GM06990 (cell line): ENCODE measurements around the gene UBE2O.

Experiments used
- DNase-seq: peaks from one replicate; pipeline ENCODE4 v3.0.0-alpha.2; 2011; ENCODE audit not compliant: insufficient read length; ENCODE audit errors: extremely low read depth
- H3K27me3 ChIP-seq: replicated peaks from 2 replicates; pipeline ENCODE4 v1.6.0; 2011; ENCODE audit warnings: low read length; ENCODE audit not compliant: control insufficient read depth, insufficient read depth
- H3K36me3 ChIP-seq: 2 replicates; pipeline ENCODE4 v1.5.1; 2011; ENCODE audit warnings: low read length; ENCODE audit not compliant: control insufficient read depth, insufficient read depth
- H3K4me3 ChIP-seq: replicated peaks from 2 replicates; pipeline ENCODE4 v1.5.1; 2011; ENCODE audit warnings: low read depth, mild to moderate bottlenecking, control low read depth, low read length
- CTCF ChIP-seq: IDR thresholded peaks from 2 replicates; pipeline ENCODE4 v1.5.1; 2011; ENCODE audit warnings: low read length, control low read depth, mild to moderate bottlenecking, inconsistent platforms; ENCODE audit not compliant: insufficient read depth, poor library complexity, severe bottlenecking

The UBE2O gene

GRCh38 chr17:76384222-76384986 lies 68.5 kb downstream of the UBE2O start, which contains the start of gene SPHK1:
TSS of gene SPHK1 (plus strand) at chr17:76384609. CDS start at chr17:76385645, 1,036 bp downstream.
- Histone ChIP-seq H3K27me3 (no peaks in the 10 kb centered on the region; the same call in 1 of the 2 replicates), H3K4me3 (peak within 1 kb of the TSS; percentile 65), H3K36me3 (no peaks in the 10 kb centered on the region)
- no peak for TF ChIP-seq CTCF
- DNase-seq: peak; percentile 85

DNA sequence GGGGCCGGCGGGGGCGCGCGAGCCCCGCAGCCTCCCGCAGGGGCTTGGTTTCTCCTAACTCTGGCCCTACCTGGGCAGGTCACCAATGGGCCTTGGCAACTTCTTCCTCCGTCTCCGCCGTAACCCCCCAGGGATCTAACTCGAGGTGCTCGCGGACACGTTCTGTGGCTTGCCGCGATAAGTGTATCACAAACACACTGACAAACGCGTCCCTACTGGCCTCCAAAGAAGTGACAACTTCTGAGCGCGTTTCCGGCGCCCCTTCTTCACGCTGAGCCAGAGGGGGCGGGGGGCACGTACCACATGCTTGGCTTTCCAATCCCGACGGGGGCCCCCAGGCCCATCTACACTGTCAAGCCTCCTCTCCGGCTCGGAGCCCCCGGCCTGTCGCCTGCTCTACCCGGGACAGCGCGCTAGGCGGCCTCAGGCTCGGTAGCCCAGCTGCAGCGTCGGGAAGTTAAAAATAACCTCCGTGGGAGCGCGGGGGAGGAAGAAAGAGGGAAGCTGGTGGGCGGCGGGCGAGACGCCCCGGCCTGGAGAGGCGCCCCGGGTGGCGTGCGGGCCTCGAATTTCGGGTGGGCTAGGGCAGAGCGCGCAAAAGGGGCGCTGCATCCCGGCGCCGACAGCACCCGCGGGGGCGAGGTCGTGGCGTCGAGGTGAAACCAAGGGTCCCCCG lies 69.3 kb downstream of the UBE2O start:
- Histone ChIP-seq H3K27me3 (no peaks in the 10 kb centered on the region; the same call in 1 of the 2 replicates), H3K4me3 (peak overlapping the region; percentile 65), H3K36me3 (no peaks in the 10 kb centered on the region)
- DNase-seq: peak; percentile 71
- TF ChIP-seq CTCF: peak; percentile 27

DNA sequence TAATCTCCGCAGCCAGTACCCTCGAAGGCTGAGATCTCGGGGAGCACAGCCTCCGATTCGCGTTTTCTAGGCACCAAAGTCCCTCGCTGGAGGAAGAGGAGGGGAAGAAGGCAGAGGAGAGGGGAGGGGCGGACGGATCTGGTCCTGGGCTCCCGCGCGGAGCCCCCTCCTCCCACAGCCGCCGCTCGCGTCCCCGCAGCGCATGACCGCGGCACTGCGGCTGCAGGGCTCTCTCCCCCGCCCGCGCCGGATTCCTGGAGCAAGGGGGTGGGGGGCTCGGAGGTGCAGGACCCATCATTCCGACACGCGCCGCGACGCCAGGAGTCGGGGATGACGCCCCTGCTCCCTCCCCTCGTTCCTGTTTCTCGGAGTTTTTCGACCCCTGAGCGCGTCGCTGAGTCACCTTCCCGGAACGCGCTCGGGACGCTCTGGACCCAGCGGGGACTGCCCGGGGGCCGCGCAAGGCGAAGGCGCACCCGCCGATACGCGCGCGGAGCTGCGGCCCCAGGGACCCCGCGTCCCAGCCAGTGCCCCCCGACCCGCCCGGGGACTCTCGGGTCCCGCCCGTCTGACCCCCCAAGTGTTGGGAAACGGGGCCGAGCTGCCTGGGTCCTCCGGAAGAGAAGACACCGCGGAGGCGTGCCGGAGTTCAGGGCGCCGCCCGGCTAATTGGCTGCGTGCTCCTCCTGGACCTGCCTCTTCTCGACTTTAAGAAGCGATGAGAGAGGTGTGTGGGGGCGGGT lies 70.0 kb downstream of the UBE2O start:
- Histone ChIP-seq H3K36me3 (no peaks in the 10 kb centered on the region), H3K27me3 (no peaks in the 10 kb centered on the region; the same call in 1 of the 2 replicates), H3K4me3 (peak overlapping the region; percentile 65)
- TF ChIP-seq CTCF: no peak
- peak; percentile 73 for DNase-seq

- TF ChIP-seq CTCF: no peak
- Histone ChIP-seq H3K36me3 (no peaks in the 10 kb centered on the region), H3K27me3 (no peaks in the 10 kb centered on the region; the same call in 1 of the 2 replicates), H3K4me3 (peak overlapping the region; percentile 65)
- no peak for DNase-seq
These were observed 70.6 kb downstream of the UBE2O start for GRCh38 chr17:76382351-76382802.

GRCh38 chr17:76381633-76382350 lies 71.2 kb downstream of the UBE2O start:
- Histone ChIP-seq H3K36me3 (no peaks in the 10 kb centered on the region), H3K27me3 (no peaks in the 10 kb centered on the region; the same call in 1 of the 2 replicates), H3K4me3 (no peak overlapping the region)
- no peak for DNase-seq
- TF ChIP-seq CTCF: no peak
